ENCODE data around the gene SLCO3A1.

DNA sequence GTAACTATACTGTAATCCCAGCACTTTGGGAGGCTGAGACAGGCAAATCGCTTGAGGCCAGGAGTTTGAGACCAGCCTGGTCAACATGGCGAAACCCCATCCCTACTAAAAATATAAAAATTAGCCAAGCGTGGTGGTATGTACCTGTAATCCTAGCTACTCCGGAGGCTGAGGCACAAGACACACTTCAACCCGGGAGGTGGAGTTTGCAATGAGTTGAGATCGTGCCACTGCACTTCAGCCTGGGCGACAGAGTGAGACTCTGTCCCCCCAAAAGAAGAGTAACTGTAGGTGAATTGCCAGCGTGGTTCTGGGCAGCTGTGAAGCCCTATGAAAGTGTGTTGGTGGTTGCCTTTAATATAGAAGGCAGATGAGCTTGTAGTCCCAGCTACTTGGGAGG, 95.9 kb downstream of the SLCO3A1 start:
- TF ChIP-seq, protein P1, sequence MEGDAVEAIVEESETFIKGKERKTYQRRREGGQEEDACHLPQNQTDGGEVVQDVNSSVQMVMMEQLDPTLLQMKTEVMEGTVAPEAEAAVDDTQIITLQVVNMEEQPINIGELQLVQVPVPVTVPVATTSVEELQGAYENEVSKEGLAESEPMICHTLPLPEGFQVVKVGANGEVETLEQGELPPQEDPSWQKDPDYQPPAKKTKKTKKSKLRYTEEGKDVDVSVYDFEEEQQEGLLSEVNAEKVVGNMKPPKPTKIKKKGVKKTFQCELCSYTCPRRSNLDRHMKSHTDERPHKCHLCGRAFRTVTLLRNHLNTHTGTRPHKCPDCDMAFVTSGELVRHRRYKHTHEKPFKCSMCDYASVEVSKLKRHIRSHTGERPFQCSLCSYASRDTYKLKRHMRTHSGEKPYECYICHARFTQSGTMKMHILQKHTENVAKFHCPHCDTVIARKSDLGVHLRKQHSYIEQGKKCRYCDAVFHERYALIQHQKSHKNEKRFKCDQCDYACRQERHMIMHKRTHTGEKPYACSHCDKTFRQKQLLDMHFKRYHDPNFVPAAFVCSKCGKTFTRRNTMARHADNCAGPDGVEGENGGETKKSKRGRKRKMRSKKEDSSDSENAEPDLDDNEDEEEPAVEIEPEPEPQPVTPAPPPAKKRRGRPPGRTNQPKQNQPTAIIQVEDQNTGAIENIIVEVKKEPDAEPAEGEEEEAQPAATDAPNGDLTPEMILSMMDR (IDR thresholded peaks at IDR 0.05; ENCODE audit: low read depth, low read length), result no peak
- no peak for TF ChIP-seq EZH2phosphoT487 (IDR thresholded peaks at IDR 0.05; ENCODE audit: low read depth)
